Liver (tissue), 3 donors: ENCODE measurements around the gene AOAH.

ENCODE experiments used
- ATF3 ChIP-seq: IDR thresholded peaks from 2 replicates; pipeline ENCODE4 v1.6.1; 2016; ENCODE audit warnings: antibody characterized with exemption
- EGR1 ChIP-seq, 2 donors: IDR thresholded peaks; 2 replicates each; pipeline ENCODE4 v1.6.1; 2016 to 2018; ENCODE audit warnings: antibody characterized with exemption in 2 of 2, low read depth in 2 of 2
- FOXA1 ChIP-seq: IDR thresholded peaks from 2 replicates; pipeline ENCODE4 v1.6.1; 2016; ENCODE audit warnings: antibody characterized with exemption
- HNF4G ChIP-seq: IDR thresholded peaks from 2 replicates; pipeline ENCODE4 v1.6.1; 2016; ENCODE audit warnings: antibody characterized with exemption
- JUND ChIP-seq, 2 donors: IDR thresholded peaks; 2 replicates each; pipeline ENCODE4 v1.6.1; 2016; ENCODE audit warnings: antibody characterized with exemption in 2 of 2
- RAD21 ChIP-seq, 2 donors: IDR thresholded peaks; 2 replicates each; pipeline ENCODE4 v1.6.1; 2016; ENCODE audit warnings: antibody characterized with exemption in 2 of 2, mild to moderate bottlenecking in 2 of 2
- RXRA ChIP-seq, 2 donors: IDR thresholded peaks; 2 replicates each; pipeline ENCODE4 v1.6.1; 2017 to 2018; ENCODE audit warnings: antibody characterized with exemption in 2 of 2, mild to moderate bottlenecking in 1 of 2
- SP1 ChIP-seq: IDR thresholded peaks from 2 replicates; pipeline ENCODE4 v1.6.1; 2018; ENCODE audit warnings: antibody characterized with exemption, mild to moderate bottlenecking
- TAF1 ChIP-seq: conservative IDR thresholded peaks from 2 replicates; pipeline ENCODE4 v1.6.1; 2016; ENCODE audit warnings: antibody characterized with exemption, mild to moderate bottlenecking
- YY1 ChIP-seq: IDR thresholded peaks from 2 replicates; pipeline ENCODE4 v1.6.1; 2016; ENCODE audit warnings: antibody characterized with exemption, mild to moderate bottlenecking
- TF ChIP-seq, protein P1 (sequence below): IDR thresholded peaks from 2 replicates; pipeline ENCODE4 v1.6.1; 2016; ENCODE audit warnings: antibody characterized with exemption
- TF ChIP-seq, protein P2 (sequence below): fragments of 150-350 bp; IDR thresholded peaks from 2 replicates; pipeline ENCODE4 v1.5.1; 2017; ENCODE audit warnings: improper control_type of control experiment, low read depth, low read length; ENCODE audit not compliant: missing input control
- TF ChIP-seq, protein P3 (sequence below): IDR thresholded peaks from 2 replicates; pipeline ENCODE4 v1.6.1; 2016; ENCODE audit warnings: antibody characterized with exemption
- TF ChIP-seq, protein P4 (sequence below): IDR thresholded peaks from 2 replicates; pipeline ENCODE4 v1.6.1; 2016; ENCODE audit warnings: antibody characterized with exemption, mild to moderate bottlenecking
- donor health status: healthy.
- donor health status: healthy.

DNA sequence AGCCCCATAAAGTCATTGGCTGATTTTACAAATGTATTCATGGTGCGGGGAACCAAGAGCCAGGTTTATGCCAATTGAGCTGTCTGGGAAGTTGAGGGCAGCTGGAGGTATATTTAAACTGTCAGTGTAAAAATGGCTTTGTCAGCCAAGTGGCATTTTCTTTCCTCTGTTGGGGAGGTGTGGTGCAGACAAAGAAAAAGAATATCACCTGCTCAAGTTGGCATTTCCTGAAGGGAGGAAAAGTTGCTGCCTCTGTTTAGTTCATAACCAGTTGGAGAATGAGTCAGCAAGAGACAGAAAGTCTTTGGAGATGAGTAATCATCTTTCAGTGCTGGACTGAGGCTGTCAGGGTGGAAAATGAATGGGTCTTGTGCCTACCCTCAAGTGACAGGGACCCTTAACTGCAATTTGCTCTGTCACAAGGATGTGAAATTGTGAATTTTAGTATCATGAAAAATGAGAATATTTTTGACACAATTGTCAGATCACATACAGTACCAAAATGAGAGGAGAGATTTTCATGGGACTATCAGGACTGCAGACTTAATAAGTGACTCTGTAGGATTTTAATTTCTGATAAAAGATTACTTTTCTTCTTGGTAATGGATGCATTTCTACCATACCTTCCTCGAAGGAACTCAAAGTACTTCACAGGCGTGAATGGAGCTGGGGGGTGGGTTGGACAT is 197.3 kb downstream of the AOAH start:
- TF ChIP-seq, protein P1, sequence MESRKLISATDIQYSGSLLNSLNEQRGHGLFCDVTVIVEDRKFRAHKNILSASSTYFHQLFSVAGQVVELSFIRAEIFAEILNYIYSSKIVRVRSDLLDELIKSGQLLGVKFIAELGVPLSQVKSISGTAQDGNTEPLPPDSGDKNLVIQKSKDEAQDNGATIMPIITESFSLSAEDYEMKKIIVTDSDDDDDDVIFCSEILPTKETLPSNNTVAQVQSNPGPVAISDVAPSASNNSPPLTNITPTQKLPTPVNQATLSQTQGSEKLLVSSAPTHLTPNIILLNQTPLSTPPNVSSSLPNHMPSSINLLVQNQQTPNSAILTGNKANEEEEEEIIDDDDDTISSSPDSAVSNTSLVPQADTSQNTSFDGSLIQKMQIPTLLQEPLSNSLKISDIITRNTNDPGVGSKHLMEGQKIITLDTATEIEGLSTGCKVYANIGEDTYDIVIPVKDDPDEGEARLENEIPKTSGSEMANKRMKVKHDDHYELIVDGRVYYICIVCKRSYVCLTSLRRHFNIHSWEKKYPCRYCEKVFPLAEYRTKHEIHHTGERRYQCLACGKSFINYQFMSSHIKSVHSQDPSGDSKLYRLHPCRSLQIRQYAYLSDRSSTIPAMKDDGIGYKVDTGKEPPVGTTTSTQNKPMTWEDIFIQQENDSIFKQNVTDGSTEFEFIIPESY, result no peak
- TF ChIP-seq, protein P2, sequence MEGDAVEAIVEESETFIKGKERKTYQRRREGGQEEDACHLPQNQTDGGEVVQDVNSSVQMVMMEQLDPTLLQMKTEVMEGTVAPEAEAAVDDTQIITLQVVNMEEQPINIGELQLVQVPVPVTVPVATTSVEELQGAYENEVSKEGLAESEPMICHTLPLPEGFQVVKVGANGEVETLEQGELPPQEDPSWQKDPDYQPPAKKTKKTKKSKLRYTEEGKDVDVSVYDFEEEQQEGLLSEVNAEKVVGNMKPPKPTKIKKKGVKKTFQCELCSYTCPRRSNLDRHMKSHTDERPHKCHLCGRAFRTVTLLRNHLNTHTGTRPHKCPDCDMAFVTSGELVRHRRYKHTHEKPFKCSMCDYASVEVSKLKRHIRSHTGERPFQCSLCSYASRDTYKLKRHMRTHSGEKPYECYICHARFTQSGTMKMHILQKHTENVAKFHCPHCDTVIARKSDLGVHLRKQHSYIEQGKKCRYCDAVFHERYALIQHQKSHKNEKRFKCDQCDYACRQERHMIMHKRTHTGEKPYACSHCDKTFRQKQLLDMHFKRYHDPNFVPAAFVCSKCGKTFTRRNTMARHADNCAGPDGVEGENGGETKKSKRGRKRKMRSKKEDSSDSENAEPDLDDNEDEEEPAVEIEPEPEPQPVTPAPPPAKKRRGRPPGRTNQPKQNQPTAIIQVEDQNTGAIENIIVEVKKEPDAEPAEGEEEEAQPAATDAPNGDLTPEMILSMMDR, result no peak
- no peak for TF ChIP-seq EGR1 (IDR thresholded peaks at IDR 0.05; ENCODE audit: low read depth in 2 of 2)
- no peak for TF ChIP-seq SP1
- TF ChIP-seq JUND (IDR thresholded peaks at IDR 0.05), result no peak
- TF ChIP-seq YY1, result no peak
- no peak for TF ChIP-seq ATF3
- TF ChIP-seq RXRA (IDR thresholded peaks at IDR 0.05), result no peak
- TF ChIP-seq TAF1, result no peak
- TF ChIP-seq, protein P3, sequence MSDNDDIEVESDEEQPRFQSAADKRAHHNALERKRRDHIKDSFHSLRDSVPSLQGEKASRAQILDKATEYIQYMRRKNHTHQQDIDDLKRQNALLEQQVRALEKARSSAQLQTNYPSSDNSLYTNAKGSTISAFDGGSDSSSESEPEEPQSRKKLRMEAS, result no peak
- no peak for TF ChIP-seq RAD21 (IDR thresholded peaks at IDR 0.05)
- TF ChIP-seq, protein P4, sequence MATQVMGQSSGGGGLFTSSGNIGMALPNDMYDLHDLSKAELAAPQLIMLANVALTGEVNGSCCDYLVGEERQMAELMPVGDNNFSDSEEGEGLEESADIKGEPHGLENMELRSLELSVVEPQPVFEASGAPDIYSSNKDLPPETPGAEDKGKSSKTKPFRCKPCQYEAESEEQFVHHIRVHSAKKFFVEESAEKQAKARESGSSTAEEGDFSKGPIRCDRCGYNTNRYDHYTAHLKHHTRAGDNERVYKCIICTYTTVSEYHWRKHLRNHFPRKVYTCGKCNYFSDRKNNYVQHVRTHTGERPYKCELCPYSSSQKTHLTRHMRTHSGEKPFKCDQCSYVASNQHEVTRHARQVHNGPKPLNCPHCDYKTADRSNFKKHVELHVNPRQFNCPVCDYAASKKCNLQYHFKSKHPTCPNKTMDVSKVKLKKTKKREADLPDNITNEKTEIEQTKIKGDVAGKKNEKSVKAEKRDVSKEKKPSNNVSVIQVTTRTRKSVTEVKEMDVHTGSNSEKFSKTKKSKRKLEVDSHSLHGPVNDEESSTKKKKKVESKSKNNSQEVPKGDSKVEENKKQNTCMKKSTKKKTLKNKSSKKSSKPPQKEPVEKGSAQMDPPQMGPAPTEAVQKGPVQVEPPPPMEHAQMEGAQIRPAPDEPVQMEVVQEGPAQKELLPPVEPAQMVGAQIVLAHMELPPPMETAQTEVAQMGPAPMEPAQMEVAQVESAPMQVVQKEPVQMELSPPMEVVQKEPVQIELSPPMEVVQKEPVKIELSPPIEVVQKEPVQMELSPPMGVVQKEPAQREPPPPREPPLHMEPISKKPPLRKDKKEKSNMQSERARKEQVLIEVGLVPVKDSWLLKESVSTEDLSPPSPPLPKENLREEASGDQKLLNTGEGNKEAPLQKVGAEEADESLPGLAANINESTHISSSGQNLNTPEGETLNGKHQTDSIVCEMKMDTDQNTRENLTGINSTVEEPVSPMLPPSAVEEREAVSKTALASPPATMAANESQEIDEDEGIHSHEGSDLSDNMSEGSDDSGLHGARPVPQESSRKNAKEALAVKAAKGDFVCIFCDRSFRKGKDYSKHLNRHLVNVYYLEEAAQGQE, result no peak
- TF ChIP-seq HNF4G, result no peak
- no peak for TF ChIP-seq FOXA1
